ENCODE measurements around the gene HS1BP3. TPM values are rescaled to one million over a fixed set of nuclear protein-coding genes. Genes with fewer than 3 reads are reported as not detected.

Gene HS1BP3
- total and polyA plus RNA-seq, 2 of the 13 experiments (the other 11 are each of a cell fraction or from before 2014, with no cell fraction given): 15.2 to 22.0 TPM

- TF ChIP-seq, protein P1, sequence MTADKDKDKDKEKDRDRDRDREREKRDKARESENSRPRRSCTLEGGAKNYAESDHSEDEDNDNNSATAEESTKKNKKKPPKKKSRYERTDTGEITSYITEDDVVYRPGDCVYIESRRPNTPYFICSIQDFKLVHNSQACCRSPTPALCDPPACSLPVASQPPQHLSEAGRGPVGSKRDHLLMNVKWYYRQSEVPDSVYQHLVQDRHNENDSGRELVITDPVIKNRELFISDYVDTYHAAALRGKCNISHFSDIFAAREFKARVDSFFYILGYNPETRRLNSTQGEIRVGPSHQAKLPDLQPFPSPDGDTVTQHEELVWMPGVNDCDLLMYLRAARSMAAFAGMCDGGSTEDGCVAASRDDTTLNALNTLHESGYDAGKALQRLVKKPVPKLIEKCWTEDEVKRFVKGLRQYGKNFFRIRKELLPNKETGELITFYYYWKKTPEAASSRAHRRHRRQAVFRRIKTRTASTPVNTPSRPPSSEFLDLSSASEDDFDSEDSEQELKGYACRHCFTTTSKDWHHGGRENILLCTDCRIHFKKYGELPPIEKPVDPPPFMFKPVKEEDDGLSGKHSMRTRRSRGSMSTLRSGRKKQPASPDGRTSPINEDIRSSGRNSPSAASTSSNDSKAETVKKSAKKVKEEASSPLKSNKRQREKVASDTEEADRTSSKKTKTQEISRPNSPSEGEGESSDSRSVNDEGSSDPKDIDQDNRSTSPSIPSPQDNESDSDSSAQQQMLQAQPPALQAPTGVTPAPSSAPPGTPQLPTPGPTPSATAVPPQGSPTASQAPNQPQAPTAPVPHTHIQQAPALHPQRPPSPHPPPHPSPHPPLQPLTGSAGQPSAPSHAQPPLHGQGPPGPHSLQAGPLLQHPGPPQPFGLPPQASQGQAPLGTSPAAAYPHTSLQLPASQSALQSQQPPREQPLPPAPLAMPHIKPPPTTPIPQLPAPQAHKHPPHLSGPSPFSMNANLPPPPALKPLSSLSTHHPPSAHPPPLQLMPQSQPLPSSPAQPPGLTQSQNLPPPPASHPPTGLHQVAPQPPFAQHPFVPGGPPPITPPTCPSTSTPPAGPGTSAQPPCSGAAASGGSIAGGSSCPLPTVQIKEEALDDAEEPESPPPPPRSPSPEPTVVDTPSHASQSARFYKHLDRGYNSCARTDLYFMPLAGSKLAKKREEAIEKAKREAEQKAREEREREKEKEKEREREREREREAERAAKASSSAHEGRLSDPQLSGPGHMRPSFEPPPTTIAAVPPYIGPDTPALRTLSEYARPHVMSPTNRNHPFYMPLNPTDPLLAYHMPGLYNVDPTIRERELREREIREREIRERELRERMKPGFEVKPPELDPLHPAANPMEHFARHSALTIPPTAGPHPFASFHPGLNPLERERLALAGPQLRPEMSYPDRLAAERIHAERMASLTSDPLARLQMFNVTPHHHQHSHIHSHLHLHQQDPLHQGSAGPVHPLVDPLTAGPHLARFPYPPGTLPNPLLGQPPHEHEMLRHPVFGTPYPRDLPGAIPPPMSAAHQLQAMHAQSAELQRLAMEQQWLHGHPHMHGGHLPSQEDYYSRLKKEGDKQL (CRISPR knock-in tag; IDR thresholded peaks at IDR 0.05; ENCODE audit: low read depth): no peak
- peak; percentile 66 for TF ChIP-seq AGO1 (IDR thresholded peaks at IDR 0.05; ENCODE audit: low read depth, low read length, poor library complexity, severe bottlenecking)
- TF ChIP-seq PITX1 (CRISPR knock-in tag; IDR thresholded peaks at IDR 0.05): no peak
- TF ChIP-seq, protein P2, sequence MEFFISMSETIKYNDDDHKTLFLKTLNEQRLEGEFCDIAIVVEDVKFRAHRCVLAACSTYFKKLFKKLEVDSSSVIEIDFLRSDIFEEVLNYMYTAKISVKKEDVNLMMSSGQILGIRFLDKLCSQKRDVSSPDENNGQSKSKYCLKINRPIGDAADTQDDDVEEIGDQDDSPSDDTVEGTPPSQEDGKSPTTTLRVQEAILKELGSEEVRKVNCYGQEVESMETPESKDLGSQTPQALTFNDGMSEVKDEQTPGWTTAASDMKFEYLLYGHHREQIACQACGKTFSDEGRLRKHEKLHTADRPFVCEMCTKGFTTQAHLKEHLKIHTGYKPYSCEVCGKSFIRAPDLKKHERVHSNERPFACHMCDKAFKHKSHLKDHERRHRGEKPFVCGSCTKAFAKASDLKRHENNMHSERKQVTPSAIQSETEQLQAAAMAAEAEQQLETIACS (CRISPR knock-in tag; IDR thresholded peaks at IDR 0.05): peak; percentile 30; the same call in 1 of the 2 replicates
- TF ChIP-seq FOXJ3 (CRISPR knock-in tag; IDR thresholded peaks at IDR 0.05; ENCODE audit: borderline replicate concordance): no peak
- no peak for TF ChIP-seq KLF11 (CRISPR knock-in tag; IDR thresholded peaks at IDR 0.05)
- TF ChIP-seq, protein P3, sequence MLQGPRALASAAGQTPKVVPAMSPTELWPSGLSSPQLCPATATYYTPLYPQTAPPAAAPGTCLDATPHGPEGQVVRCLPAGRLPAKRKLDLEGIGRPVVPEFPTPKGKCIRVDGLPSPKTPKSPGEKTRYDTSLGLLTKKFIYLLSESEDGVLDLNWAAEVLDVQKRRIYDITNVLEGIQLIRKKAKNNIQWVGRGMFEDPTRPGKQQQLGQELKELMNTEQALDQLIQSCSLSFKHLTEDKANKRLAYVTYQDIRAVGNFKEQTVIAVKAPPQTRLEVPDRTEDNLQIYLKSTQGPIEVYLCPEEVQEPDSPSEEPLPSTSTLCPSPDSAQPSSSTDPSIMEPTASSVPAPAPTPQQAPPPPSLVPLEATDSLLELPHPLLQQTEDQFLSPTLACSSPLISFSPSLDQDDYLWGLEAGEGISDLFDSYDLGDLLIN (CRISPR knock-in tag; IDR thresholded peaks at IDR 0.05; ENCODE audit: borderline replicate concordance): no peak
- no peak for TF ChIP-seq NFKB2 (CRISPR knock-in tag; IDR thresholded peaks at IDR 0.05; ENCODE audit: borderline replicate concordance)
- no peak for TF ChIP-seq SIX4 (CRISPR knock-in tag; IDR thresholded peaks at IDR 0.05)
- TF ChIP-seq SP2 (CRISPR knock-in tag; IDR thresholded peaks at IDR 0.05): no peak
- no peak for TF ChIP-seq MBD4 (IDR thresholded peaks at IDR 0.05; ENCODE audit: borderline replicate concordance, low read length)
- no peak for TF ChIP-seq USF2 (IDR thresholded peaks at IDR 0.05; ENCODE audit: low read depth, low read length)
- TF ChIP-seq USF2 (CRISPR knock-in tag; IDR thresholded peaks at IDR 0.05; ENCODE audit: borderline replicate concordance): no peak
- 0 out of 2 replicates have a peak, but pooled peaks have one; percentile 2 for TF ChIP-seq SRY (CRISPR knock-in tag; IDR thresholded peaks at IDR 0.05)
- TF ChIP-seq ZNF615 (CRISPR knock-in tag; IDR thresholded peaks at IDR 0.05; ENCODE audit: borderline replicate concordance): no peak
- no peak for TF ChIP-seq FOXK1 (CRISPR knock-in tag; IDR thresholded peaks at IDR 0.05; ENCODE audit: borderline replicate concordance, low read depth)
- TF ChIP-seq ATRX (CRISPR knock-in tag; IDR thresholded peaks at IDR 0.05; ENCODE audit: borderline replicate concordance): no peak
- TF ChIP-seq, protein P4, sequence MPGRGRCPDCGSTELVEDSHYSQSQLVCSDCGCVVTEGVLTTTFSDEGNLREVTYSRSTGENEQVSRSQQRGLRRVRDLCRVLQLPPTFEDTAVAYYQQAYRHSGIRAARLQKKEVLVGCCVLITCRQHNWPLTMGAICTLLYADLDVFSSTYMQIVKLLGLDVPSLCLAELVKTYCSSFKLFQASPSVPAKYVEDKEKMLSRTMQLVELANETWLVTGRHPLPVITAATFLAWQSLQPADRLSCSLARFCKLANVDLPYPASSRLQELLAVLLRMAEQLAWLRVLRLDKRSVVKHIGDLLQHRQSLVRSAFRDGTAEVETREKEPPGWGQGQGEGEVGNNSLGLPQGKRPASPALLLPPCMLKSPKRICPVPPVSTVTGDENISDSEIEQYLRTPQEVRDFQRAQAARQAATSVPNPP (CRISPR knock-in tag; IDR thresholded peaks at IDR 0.05): no peak
- TF ChIP-seq ZBTB42 (CRISPR knock-in tag; IDR thresholded peaks at IDR 0.05): no peak
- no peak for TF ChIP-seq ZNF501 (CRISPR knock-in tag; IDR thresholded peaks at IDR 0.05)
These were observed 15.1 kb upstream of the HS1BP3 start (continued) for GRCh38 chr2:20666005-20666303.

Measured in HepG2 (cell line).